Natural killer cell (primary cell): ENCODE data around the gene LMO7. TPM values are rescaled to one million over a fixed set of nuclear protein-coding genes. Genes with fewer than 3 reads are reported as not detected.

Experiments used
- ATAC-seq, 3 donors: fragments of 150-1000 bp in 2 of 3; fragments of 200-7000 bp in 1 of 3; cut with Tn5 transposase; 1 replicate in 1 of 3; 2 replicates in 2 of 3; pipeline ENCODE4 v1.10.0; 2021; ENCODE audit warnings: mild to moderate bottlenecking in 2 of 3, moderate library complexity in 2 of 3
- DNase-seq, 2 donors: peaks; one replicate each; pipeline versions ENCODE4 v3.0.0 to v3.0.0-alpha.2; 2013 to 2021; ENCODE audit warnings: mixed read lengths in 1 of 2
- H3K27ac ChIP-seq: one replicate; pipeline ENCODE4 v1.5.1; 2013; ENCODE audit warnings: mild to moderate bottlenecking, low read length
- H3K27me3 ChIP-seq: one replicate; pipeline ENCODE4 v1.6.1; 2013; ENCODE audit warnings: low read length; ENCODE audit not compliant: control insufficient read depth, insufficient read depth
- H3K36me3 ChIP-seq: one replicate; pipeline ENCODE4 v1.6.1; 2013; ENCODE audit warnings: low read length; ENCODE audit not compliant: control insufficient read depth, insufficient read depth
- H3K4me1 ChIP-seq: one replicate; pipeline ENCODE4 v1.6.1; 2013; ENCODE audit warnings: low read length; ENCODE audit not compliant: control insufficient read depth, insufficient read depth
- H3K4me3 ChIP-seq: one replicate; pipeline ENCODE4 v1.5.1; 2013; ENCODE audit warnings: low read length
- H3K9me3 ChIP-seq: one replicate; pipeline ENCODE4 v1.6.1; 2013; ENCODE audit warnings: low read length; ENCODE audit not compliant: control insufficient read depth, insufficient read depth
- H3K27ac Mint-ChIP-seq, 2 donors: one replicate each; pipeline ENCODE4 v1.8.0; 2022; ENCODE audit warnings: mild to moderate bottlenecking in 2 of 2, mixed read lengths in 2 of 2, moderate library complexity in 1 of 2
- H3K27me3 Mint-ChIP-seq, 2 donors: one replicate each; pipeline ENCODE4 v1.8.0; 2022; ENCODE audit warnings: low read depth in 2 of 2, mixed read lengths in 2 of 2
- H3K36me3 Mint-ChIP-seq: one replicate; pipeline ENCODE4 v1.8.0; 2022; ENCODE audit warnings: mixed read lengths
- H3K4me1 Mint-ChIP-seq, 2 donors: one replicate each; pipeline ENCODE4 v1.8.0; 2022; ENCODE audit warnings: mixed read lengths in 2 of 2
- H3K4me3 Mint-ChIP-seq: one replicate; pipeline ENCODE4 v1.8.0; 2022; ENCODE audit warnings: mild to moderate bottlenecking, moderate library complexity, mixed read lengths
- H3K9me3 Mint-ChIP-seq, 2 donors: one replicate each; pipeline ENCODE4 v1.8.0; 2022; ENCODE audit warnings: mixed read lengths in 2 of 2
- WGBS: methylation state at CpG from one replicate; pipeline ENCODE4 v1.1.7; 2013; ENCODE audit warnings: missing lambda C conversion rate; ENCODE audit not compliant: insufficient coverage; 5-methylcytosine and 5-hydroxymethylcytosine counted together
- intact Hi-C: fragments of 100-400 bp; cut with micrococcal nuclease; formaldehyde crosslinking; loops from one replicate; pipeline ENCODE4 v1.14.2; 2022
- total RNA-seq, 4 donors: library from RNA; stranded (reverse); fragments of 120-200 nt in 1 of 4; gene quantifications; one replicate each; pipeline versions ENCODE4 v1.2.3 to v1.2.4, GENCODE V29; 2013 to 2022
- TF ChIP-seq, protein P1 (sequence below): fragments of 200-600 bp; IDR thresholded peaks from one replicate; pipeline ENCODE4 v1.8.0; 2022; ENCODE audit warnings: antibody characterized with exemption

The LMO7 gene
- total RNA-seq, 3 donors from 2014 or later (not counting 1 experiment from before 2014, with no cell fraction given) = 5.5 to 10.4 (median 7.9) TPM

DNA sequence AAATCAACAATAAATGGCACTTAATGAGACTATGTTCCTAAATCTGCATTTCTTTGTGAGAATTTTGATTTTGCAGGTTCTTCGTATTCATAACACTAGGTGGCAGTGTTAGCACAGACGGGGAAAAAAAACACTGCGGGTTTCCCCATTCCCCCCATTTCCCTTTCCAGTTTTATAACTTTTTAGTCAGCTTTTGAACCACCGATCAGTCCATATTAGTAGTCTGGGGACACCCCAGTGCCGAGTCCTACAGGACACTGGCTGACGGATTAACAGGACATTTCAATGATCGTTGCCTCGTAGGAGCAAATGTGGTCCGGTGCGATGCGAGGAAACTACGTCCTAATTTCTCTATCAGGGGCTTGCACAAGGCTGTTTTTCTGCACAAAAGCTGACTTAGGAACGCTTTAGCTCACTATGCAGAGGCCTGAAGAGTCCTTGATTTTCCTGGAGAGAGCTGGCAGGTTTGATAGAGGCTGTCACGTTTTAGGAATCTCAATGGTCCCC lies 234.3 kb downstream of the LMO7 start:
- peak in 1 of 2 donors; percentile 61 for DNase-seq
- Histone ChIP-seq H3K27me3 (no peaks in the 10 kb centered on the region), H3K27ac (no peak overlapping the region), H3K9me3 (no peaks in the 10 kb centered on the region), H3K36me3 (no peaks in the 10 kb centered on the region), H3K4me3 (no peak overlapping the region), H3K4me1 (peaks cover 7% of the 10 kb centered on the region)
- H3K36me3 Mint-ChIP-seq = no peaks in the 10 kb centered on the region
- H3K4me1 Mint-ChIP-seq = peaks cover 7 to 12% of the 10 kb centered on the region in 2 donors
- no peaks in the 10 kb centered on the region for H3K9me3 Mint-ChIP-seq
- intact Hi-C loops = loop anchor here (1.0 kb wide), 1 partner anchor 1033 kb away; no protein-coding TSS in a partner anchor
- TF ChIP-seq, protein P1, sequence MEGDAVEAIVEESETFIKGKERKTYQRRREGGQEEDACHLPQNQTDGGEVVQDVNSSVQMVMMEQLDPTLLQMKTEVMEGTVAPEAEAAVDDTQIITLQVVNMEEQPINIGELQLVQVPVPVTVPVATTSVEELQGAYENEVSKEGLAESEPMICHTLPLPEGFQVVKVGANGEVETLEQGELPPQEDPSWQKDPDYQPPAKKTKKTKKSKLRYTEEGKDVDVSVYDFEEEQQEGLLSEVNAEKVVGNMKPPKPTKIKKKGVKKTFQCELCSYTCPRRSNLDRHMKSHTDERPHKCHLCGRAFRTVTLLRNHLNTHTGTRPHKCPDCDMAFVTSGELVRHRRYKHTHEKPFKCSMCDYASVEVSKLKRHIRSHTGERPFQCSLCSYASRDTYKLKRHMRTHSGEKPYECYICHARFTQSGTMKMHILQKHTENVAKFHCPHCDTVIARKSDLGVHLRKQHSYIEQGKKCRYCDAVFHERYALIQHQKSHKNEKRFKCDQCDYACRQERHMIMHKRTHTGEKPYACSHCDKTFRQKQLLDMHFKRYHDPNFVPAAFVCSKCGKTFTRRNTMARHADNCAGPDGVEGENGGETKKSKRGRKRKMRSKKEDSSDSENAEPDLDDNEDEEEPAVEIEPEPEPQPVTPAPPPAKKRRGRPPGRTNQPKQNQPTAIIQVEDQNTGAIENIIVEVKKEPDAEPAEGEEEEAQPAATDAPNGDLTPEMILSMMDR = peak; percentile 81
- ATAC-seq = peak; percentile 45 to 60 (median 59)
- H3K4me3 Mint-ChIP-seq = peak overlapping the region; percentile 65
- peaks cover 5 to 8% of the 10 kb centered on the region in 2 donors for H3K27me3 Mint-ChIP-seq
- 48% methylated on average over 14 of the region's 14 CpGs for WGBS
- peak overlapping the region; percentile 21 to 63 for H3K27ac Mint-ChIP-seq

DNA sequence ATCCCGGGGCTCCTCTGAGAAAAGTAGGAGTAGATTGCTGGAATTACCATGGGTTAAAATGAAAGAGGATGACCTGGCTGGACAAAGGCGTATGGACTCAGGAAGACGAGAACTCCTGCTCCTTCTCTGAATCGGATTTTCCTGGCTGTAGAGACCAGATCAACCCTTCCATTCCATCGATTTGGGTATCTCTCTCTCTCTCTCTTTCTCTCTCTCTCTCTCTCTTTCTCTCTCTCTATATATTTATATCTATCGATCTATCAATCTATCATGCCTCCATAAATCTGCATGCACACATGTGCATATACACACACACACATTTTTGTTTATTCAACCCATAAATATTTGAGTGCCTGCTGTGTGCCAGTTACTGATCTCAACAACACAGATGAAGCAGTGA lies 234.9 kb downstream of the LMO7 start:
- H3K4me3 Mint-ChIP-seq = peak overlapping the region; percentile 68
- Histone ChIP-seq H3K27ac (no peak overlapping the region), H3K36me3 (no peaks in the 10 kb centered on the region), H3K4me3 (no peak overlapping the region), H3K9me3 (no peaks in the 10 kb centered on the region), H3K4me1 (peaks cover 7% of the 10 kb centered on the region), H3K27me3 (no peaks in the 10 kb centered on the region)
- no peaks in the 10 kb centered on the region for H3K9me3 Mint-ChIP-seq
- WGBS = 89% methylated on average over 6 of the region's 6 CpGs
- peaks cover 8 to 12% of the 10 kb centered on the region in 2 donors for H3K4me1 Mint-ChIP-seq
- H3K36me3 Mint-ChIP-seq = no peaks in the 10 kb centered on the region
- intact Hi-C loops = no loop called here
- H3K27me3 Mint-ChIP-seq = peaks cover 5 to 11% of the 10 kb centered on the region in 2 donors
- TF ChIP-seq, protein P1 = no peak
- DNase-seq (no peak), ATAC-seq (no peak)
- H3K27ac Mint-ChIP-seq = no peak overlapping the region

DNA sequence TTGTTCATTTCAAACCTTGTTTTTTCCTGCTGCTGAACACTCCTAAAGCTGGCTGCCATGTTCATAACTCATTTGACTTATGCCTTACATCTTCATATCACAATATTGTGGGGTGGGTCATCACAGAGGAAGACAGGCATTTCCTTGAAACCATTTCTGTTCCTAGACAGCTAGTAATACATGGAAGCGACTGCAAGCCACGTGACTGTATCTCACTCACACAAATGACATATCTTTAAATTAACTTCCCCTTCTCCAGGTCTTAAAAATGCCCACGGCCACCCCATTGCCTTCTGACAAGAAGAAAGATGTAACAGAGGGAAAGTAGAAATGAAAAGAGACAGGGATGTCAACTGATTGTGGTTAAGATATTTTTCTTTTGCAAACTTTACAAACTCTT lies 236.8 kb downstream of the LMO7 start:
- H3K9me3 ChIP-seq = no peaks in the 10 kb centered on the region
- intact Hi-C loops = no loop called here
- no peak overlapping the region for H3K4me3 ChIP-seq
- H3K4me1 ChIP-seq = peaks cover 7% of the 10 kb centered on the region
- ATAC-seq (no peak), DNase-seq (no peak)
- H3K36me3 ChIP-seq = no peaks in the 10 kb centered on the region
- Mint-ChIP-seq H3K4me3 (no peak overlapping the region), H3K36me3 (no peaks in the 10 kb centered on the region), H3K27me3 (peaks cover 6 to 24% of the 10 kb centered on the region in 2 donors), H3K9me3 (no peaks in the 10 kb centered on the region), H3K4me1 (peaks cover 12% of the 10 kb centered on the region in 2 donors), H3K27ac (no peak overlapping the region)
- TF ChIP-seq, protein P1 = no peak
- H3K27me3 ChIP-seq = no peaks in the 10 kb centered on the region
- WGBS = 17% methylated on average over 2 of the region's 3 CpGs
- no peak overlapping the region for H3K27ac ChIP-seq

DNA sequence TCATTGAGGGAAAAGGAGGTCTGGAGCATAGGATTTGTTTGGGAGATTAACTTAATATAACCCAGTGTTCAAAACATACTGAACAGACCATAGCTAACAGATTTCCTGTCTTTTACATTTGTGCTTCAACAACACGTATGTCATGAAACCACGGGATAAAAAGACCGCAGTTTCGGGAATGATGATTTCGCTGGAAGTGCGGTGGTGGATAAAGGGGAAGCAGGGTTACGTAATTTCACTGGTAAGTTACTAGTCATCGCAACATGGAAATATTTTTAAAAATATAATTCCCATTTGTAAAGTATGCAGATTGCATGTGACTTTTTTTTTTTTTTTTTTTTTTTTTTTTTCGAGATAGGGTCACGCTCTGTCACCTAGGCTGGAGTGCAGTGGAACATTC lies 237.4 kb downstream of the LMO7 start:
- H3K27ac Mint-ChIP-seq = no peak overlapping the region
- 93% methylated on average over 8 of the region's 10 CpGs for WGBS
- peaks cover 7% of the 10 kb centered on the region for H3K4me1 ChIP-seq
- no peaks in the 10 kb centered on the region for H3K36me3 ChIP-seq
- TF ChIP-seq, protein P1 = no peak
- H3K4me3 Mint-ChIP-seq = no peak overlapping the region
- H3K27ac ChIP-seq = no peak overlapping the region
- H3K4me1 Mint-ChIP-seq = peaks cover 12% of the 10 kb centered on the region in 2 donors
- H3K36me3 Mint-ChIP-seq = no peaks in the 10 kb centered on the region
- ATAC-seq (no peak), DNase-seq (no peak)
- H3K9me3 Mint-ChIP-seq = no peaks in the 10 kb centered on the region
- no peaks in the 10 kb centered on the region for H3K9me3 ChIP-seq
- H3K4me3 ChIP-seq = no peak overlapping the region
- peaks cover 6 to 24% of the 10 kb centered on the region in 2 donors for H3K27me3 Mint-ChIP-seq
- intact Hi-C loops = no loop called here
- H3K27me3 ChIP-seq = no peaks in the 10 kb centered on the region
